ENCODE data around the gene SCGB1D1.
"Not testable (repeated sequence)": the region's sequence is repeated elsewhere in the genome, so short reads cannot be mapped to it uniquely, and the experiment has no call there.

The SCGB1D1 gene

DNA sequence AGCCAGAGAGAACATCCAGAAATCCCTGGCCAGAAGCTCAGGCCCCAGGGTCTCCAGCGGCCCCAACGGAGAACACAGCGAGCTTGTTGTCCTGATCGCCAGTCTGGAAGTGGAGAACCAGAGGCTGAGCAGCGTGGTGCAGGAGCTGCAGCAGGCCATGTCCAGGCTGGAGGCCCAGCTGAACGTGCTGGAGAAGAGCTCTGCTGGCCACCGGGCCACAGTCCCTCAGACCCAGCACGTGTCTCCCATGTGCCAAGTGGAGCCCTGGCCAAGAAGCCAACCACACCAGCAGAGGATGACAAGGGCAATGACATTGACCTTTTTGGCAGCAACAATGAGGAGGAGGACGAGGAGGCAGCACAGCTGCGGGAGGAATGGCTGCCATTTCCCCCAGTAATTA, 20.6 kb upstream of the SCGB1D1 start:
- no peak for DNase-seq

DNA sequence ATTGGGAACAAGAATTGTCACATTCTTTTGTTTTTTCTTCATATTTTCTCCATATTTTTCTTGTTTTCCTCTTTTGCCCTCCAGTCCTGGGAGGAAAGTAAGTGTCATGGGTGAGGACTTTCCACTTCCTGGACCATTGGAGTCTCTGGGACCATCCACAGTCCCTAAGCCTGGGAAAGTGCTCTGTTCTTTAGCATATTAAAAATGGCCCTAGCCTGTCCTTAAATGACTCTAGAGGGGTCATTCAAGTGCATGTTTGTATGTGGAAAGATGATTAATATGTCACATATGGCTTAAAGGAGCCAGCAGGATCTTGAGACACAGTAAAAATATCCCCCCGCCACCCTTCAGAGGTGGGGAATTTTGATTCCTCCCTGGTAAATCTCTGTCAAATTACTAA, 20.1 kb upstream of the SCGB1D1 start:
- no peak for DNase-seq

DNA sequence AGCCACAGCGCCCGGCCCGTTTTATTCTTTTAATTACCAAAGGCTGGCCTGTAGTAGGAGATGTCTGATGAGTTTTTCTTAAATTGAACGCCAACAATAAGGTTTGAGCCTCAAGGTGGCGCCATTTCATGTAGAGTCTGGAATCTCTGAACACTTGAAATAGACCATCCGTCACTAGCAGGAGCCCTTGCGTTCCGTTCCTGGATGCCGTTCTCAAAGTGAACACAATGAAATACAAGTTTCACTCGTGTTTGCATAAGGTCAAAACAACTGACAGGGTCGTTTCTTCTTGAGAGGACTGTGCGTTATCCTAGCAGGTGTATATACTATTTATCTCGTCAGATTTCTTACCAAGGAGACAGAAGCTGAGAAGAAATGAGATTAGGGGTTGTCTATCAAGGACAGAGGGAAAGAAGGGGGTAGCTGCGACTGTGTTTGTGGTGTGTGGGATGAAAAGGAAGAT, 18.7 kb upstream of the SCGB1D1 start:
- DNase-seq = peak; percentile 88

DNA sequence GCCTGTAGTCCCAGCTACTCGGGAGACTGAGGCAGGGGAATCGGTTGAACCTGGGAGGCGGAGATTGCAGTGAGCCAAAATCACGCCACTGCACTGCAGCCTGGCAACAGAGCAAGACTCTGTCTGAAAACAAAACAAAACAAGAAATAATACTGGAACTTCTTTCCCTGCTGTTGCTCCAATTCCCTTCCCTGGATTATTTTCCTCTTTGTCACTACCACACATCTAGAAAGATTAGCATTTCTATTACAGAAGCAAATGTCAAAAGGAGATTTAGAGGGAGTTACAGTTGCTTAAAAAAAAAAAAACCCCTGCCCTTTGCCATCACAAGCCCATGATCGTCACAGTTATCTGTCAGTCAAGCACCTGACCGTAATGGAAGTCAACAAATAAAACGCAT, 17.7 kb upstream of the SCGB1D1 start:
- DNase-seq = no peak

DNA sequence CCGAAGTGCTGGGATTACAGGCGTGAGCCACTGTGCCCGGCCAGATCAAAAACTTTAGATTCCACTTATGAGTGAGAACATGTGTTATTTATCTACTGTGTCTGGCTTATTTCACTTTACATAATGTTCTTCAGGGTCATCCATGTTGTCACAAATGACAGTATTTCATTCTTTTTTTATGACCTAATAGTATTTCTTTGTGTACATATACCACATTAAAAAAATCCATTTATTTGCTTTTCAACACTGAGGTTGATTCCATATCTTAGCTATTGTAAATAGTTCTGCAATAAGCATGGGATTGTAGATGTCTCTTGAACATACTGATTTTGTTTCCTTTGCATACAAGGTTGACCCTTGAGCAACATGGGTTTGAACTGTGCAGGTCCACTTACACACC, 13.2 kb upstream of the SCGB1D1 start:
- DNase-seq = no peak

DNA sequence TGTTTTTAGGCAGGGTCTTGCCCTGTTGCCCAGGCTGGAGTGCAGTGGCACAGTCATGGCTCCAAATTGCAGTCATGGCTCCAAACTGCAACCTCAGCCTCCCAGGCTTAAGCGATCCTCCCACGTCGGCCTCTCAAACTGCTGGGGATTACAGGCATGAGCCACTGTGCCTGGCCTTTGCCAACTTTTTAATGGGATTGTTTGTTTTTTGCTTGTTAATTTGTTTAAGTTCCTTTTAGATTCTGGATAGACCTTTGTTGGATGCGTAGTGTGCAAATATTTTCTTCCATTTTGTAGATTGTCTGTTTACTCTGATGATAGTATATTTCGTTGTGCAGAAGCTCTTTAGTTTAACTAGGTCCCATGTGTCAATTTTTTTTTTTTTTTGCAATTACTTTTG, 10.0 kb upstream of the SCGB1D1 start:
- DNase-seq = no peak

DNA sequence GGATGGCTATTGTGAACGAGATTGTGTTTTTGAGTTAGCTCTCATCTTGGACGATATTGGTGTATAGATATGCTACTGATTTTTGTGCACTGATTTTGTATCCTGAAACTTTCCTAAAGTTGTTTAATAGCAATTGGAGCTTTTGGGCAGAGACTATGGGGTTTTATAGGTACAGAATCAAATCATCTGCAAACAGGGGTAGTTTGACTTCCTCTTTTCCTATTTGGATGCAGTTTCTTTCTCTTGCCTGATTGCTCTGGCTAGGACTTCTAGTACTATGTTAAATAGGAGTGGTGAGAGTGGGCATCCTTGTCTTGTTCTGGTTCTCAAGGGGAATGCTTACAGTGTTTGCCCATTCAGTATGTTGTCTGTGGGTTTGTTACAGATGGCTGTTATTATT, 8.9 kb upstream of the SCGB1D1 start:
- DNase-seq = no peak

DNA sequence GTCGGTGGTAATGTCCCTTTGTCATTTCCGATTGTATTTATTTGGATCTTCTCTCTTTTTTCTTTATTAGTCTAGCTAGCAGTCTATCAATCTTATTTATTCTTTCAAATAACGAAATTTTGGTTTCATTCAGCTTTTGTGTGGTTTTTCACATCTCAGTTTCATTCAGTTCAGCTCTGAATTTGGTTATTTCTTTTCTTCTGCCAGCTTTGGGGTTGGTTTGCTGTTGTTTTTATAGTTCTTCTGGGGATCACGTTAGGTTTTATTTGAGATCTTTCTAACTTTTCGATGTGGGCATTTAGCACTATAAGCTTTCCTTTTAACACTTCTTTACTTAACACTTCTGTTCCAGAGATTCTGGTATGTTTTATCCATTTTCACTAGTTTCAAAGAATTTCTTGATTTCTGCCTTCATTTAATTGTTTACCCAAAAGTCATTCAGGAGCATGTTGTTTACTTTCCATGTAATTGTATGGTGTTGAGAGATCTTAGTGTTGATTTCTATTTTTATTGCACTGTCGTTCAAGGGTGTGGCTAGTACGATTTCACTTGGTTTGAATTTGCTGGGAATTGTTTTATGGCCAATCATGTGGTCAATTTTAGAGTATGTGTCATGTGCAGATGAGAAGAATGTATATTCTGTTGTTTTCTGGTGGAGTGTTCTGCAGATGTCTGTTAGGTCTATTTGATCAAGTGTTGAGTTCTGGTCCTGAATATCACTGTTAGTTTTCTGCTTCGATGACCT, 7.7 kb upstream of the SCGB1D1 start:
- no peak for DNase-seq

DNA sequence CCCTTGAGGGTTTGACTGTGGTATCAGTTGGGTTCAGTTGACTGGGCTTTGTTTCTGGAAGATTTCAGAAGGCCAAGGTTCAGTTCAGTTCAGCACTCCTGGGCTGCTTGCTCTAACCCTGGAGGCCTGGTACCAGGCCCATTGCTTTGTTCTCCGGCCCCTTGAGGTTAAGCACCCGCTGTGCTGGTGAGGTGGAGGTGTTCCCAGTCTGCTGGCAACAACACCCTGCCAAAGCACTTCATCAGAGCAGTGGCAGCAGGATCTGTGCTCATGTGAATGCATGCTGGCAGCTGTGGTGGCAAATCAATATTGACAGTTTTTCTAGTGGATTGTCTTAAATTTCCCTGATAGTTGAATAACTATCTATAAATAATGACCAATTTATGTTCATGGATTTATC, 3.8 kb upstream of the SCGB1D1 start:
- no peak for DNase-seq

DNA sequence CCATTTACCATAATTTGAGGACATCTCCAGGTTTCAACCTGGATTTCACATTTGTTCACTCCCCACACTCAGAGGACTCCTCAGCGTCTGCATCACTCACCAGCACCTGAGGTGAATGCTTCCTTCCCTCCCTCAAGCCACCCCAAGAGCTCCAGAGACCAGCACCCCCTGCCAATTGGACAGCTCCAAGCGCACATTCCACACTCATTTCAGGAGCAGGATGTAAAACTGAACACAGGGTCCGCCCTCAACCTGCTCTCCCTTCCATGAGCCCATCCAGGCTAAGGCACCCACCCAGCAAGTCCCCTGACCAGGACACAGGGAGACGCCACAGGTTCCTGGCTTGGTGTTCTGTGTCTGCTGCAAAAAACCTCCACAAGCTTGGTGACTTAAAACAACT, 3.9 kb downstream of the SCGB1D1 start:
- DNase-seq = no peak

DNA sequence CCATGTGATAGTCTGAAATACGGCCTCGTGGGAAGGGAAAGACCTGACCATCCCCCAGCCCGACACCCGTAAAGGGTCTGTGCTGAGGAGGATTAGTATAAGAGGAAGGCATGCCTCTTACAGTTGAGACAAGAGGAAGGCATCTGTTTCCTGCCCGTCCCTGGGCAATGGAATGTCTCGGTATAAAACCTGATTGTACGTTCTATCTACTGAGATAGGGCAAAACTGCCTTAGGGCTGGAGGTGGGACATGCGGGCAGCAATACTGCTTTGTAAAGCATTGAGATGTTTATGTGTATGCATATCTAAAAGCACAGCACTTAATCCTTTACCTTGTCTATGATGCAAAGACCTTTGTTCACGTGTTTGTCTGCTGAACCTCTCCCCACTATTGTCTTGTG, 5.0 kb downstream of the SCGB1D1 start:
- DNase-seq = not testable (repeated sequence)

DNA sequence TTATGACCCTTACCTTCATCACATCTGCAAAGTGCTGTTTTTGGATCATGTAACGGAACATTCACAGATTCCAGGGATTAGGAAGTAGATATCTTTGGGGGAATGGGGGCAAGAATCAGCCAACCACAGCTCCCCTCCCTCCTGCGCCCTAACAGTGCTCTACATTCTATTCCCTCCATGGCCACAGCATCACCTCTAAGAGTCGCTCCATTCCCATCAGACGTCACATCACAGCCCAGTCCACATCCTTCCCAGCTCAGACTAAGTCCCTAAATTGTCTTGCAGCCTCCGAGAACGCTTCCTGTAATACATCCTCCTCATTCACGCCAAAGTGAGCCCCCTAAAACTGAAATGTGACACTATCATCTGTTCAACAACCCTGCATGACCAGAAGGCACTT, 5.9 kb downstream of the SCGB1D1 start:
- DNase-seq = no peak

DNA sequence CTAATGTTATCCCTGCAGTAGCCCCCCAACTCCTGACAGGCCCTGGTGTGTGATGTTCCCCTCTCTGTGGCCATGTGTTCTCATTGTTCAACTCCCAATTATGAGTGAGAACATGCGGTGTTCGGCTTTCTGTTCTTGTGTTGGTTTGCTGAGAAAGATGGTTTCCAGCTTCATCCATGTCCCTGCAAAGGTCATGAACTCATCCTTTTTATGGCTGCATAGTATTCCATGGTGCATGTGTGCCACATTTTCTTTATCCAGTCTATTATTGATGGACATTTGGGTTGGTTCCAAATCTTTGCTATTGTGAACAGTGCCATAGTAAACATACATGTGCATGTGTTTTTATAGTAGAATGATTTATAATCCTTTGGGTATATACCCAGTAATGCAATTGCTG, 7.4 kb downstream of the SCGB1D1 start:
- DNase-seq = not testable (repeated sequence)

DNA sequence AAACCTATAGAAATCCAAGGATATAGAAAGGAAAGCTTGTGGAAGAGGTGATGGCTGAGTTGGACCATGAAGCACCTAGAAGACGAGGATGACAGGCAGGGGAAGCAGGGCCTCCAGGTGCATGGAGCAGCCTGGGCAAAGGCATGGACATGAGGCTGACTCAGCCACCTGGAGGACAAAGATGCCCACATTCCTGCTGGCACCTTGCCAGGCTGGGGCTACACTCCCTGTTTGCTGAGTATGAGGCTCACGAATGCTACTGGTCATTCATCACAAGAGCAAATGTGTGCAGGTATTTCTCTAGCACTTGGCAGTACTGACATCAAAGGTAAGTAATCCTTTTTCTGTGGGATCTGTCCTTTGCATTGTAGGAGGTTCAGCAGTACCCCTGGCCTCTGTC, 11.4 kb downstream of the SCGB1D1 start:
- DNase-seq = no peak

DNA sequence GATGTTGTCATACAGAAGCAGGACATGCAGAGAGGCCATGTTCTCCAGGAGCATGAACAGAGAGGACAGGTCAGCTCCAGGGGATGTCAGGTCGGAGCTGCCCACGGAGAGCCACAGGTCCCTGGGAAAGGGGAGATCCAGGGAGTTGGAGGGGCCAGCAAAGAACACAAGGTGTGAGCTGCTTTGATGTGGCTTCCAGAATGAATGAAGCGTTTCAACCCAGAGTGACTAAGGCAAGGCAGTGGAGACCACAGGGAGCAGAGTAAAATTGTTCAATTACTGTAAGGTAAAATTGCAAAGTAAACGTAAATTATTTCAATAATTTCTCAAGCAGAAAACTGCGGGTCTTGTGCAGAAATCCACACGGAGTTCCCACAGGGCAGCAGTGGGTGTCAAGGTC, 12.9 kb downstream of the SCGB1D1 start:
- DNase-seq = no peak

DNA sequence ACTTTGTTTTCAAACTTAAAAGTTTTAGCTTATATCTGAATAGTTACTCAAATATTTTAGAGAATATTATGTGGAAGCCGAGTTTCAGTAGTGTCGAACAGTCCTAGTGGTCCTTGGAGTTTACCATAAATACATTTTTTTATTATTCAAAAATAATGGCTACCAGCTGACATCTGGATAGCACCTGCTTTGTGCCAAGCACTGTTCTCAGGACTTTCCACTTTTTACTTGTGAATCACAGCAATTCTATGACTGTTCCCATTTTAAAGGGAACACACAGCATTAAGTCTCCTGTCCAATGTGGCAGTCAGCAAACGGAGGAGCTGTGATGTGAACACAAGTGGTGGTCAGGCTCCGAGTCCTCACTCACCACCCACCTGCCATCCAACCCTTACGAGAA, 14.4 kb downstream of the SCGB1D1 start:
- no peak for DNase-seq

DNA sequence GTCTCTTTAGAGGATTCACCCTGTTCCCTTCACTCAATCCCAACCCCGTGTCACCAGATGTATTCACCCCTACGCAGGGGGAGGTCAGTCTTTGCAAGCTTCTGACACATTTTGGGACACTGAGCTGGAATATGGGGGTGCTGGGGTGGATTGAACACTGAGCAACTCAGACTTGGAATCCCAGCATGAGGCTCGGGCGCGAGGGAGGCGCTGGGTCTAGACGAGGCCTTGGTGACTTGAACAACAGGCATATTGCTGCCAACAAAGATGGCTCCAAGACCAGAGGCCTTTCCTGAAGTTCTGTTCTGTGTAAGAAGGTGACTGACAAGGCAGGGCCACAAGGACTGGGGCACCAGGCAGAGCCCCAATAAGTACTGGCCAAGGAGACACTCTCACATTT, 15.4 kb downstream of the SCGB1D1 start:
- no peak for DNase-seq

DNA sequence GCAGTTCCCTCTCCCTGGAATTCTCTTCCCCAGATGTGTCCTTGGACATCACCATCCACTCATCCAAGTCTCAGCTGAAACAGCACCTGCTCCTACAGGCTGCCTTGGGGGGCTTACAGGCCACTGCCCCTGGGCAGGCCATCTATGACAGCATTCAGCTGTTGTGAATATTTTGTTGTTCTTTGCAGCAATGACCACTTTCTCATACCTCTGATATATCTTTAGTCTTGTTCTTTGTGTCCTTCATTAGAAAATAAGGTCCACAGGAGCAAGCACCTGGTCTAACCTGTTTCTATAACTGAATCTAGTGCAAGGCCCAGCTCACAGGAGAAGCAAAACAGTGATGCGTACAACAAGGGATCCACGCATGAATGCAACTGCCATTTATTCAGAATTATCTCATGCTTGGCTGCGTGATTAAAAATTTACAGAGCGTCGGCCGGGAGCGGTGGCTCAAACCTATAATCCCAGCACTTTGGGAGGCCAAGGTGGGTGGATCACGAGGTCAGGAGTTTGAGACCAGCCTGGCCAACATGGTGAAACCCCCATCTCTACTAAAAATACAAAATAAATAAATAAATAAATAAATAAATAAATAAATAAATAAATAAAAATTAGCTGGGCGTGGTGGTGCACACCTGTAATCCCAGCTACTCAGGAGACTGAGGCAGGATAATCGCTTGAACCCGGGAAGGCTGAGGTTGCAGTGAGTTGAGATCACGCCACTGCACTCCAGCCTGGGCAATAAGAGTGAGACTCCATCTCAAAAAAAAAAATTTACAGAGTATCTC, 16.5 kb downstream of the SCGB1D1 start:
- DNase-seq = not testable (repeated sequence)

DNA sequence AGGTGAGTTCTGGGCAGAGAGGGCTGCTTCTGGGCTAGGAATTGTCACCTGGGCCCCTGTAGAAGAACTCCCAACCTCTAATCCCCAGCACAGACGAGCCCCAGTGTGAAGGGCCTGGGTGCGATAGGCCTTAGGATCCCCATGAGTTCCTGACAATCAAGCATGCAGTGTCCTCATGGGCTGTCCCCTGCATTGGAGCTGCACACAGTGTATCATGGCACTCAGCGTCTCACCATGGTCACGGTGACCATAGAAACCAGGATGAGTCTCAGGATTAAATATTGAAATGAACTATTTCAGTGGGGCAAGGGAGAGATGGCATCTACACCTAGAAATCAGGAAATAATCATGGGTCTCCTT, 18.7 kb downstream of the SCGB1D1 start:
- no peak for DNase-seq

DNA sequence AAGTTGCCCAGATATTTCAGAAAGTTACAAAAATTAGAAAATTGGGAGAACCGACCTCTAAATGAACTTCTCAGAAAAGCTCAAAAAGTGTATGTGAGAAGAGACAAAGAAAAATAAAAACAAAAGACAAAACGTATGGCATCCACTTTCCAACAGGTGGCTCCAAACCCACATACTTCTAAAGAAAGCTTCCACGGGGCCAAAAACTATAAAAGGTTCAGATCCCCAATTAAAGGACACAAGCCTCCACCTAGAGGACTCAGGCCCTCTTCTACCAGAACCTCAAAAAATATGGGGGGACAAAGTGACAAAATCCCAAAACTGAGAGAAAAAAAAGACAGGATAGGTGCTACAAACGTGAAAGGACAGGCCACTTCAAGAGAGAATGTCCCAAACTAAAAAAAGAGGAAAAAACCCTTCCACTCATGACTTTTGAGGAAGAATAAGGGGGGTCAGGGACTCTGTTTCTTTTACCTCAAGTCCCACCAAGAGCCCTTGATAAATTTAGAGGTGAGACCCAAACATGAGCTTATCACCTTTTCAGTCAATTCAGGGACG, 27.3 kb downstream of the SCGB1D1 start:
- DNase-seq = peak; percentile 35

DNA sequence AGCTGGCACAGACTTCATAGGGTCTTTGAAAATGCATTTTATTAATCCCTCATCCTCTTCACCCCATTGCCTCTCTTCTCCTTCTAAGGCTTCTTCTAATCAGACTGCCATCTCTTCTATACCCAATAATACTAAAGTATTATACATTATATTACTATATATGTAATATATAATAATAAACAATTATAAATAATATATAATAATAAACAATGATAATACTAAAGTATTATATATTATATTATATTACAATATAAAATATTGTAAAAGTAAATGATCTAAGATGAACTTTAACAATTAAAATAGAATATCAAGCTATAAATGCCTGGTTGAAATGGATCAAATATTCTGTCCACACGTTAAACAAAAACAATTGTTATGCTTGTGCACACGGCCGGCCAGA, 31.5 kb downstream of the SCGB1D1 start:
- no peak for DNase-seq

DNA sequence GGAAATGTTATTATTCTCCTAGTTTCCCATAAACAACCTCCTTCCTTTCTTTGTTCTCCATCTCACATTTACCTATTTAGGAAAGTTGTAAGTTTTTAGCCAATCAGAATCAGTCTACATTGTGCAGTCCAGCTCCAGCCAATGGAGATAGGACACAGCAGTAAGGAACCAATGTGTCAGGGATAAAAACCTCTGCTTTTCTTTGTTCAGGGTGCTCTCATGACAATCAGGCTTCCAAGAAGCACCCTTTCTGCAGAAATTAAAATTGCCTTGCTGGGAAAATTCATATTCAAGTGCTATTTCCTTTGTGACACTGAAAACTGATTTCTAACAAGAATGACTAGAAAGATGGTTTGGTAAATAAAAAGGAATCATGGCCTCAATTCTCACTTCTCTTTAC, 33.1 kb downstream of the SCGB1D1 start:
- no peak for DNase-seq

DNA sequence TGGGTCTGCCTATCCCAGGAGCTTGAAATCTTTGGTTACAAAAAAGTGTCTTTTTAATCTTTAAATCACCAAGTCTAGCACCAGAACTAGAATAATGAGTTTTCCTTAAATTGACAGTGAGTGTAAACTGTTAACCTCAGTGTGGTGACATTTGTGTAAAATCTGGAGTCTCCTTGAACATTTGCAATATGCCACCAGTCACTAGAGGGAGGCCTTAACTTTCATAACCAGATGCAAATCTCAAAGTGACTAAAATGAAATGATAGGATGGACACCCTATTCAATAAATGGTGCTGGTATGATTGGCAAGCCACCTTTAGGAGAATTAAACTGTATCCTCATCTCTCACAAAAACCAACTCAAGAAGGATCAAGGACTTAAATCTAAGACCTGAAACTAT, 43.7 kb downstream of the SCGB1D1 start:
- no peak for DNase-seq

DNA sequence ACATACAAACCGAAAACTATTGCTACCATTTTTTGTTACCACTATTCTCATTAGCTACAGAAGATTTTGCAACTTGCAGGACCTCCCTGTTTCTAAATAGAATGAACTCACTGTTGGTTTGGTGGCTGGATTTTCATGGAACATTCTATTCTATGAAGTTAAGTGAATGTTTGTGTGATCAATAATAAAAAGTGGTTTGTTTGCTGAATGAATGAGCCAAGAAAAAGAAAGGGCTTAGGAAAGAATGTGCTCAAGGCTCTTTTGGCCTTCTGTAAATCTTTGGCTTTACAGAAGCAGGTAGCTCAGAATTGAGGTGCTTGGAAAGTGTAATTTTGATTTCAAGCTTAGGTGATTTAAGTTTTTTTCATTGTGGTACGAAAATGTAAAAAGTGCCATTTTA, 46.2 kb downstream of the SCGB1D1 start:
- DNase-seq = no peak
